HG02885 (cell line): ENCODE data around the gene SLC25A21.

Experiments used
- ATAC-seq: cut with Tn5 transposase; IDR thresholded peaks from one replicate; pipeline ENCODE4 v1.9.1; 2021; ENCODE audit warnings: mild to moderate bottlenecking; ENCODE audit not compliant: unreplicated experiment, poor library complexity

The SLC25A21 gene

DNA sequence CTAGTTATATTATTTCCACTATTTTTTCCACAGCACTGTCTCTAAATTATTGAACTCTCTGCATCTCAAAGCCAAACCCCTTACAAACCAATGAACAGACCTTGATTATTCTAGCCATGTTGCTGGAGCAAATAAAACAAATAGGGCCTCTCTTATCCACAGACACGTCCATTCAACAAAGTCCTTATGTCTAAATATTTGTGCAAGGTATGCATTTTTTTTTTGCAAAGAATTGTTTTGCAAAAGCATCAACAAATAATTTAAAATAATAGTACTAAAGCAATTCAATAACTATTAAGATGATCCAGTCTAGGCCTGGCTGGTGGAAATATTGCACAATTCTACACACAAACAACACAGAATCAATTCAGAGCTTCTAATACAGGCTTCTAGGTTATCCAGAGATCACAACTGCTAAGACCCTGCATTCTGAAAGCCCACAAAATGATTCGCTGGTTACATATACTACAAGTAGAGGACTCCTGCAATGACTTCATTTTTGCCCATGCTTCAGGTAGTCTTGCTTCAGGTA is 221.0 kb downstream of the SLC25A21 start:
- no peak for ATAC-seq

DNA sequence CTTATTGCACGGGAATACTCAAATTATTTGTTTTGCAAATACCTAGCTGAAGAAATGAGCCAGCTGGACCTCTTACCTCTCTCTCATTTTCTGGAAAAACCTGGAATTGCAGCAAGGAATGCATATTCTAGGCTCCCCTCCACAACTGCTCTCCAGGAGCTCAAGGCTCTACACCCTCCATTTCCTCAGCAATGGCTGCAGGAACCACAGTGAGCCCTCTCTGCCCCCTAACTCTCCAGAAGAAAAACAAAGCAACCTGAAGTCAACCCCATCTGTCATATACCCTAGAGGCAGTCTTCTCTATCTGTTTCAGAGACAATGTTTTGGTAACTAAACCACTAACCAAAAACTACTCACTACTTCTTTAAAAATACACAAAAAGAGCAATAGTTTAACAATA is 221.6 kb downstream of the SLC25A21 start:
- ATAC-seq: no peak

DNA sequence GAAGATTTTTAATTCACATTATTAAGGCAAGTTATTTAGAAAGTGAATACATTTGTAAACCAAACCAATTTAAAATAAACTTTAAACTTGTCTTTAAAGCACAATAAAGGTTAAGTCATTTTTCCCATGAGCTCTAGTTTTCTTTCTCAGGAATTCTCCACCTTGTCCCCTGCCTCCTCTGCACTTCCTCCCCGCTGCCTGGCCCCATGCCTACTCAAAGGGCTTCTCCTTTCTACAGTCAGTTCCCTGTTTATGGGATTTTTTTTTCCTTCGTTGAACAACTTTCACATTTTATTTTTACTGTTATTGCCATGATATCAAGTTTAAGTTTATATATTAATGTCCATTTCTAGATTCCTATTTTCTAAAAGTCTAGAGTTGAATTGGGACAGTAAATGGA is 223.0 kb downstream of the SLC25A21 start:
- ATAC-seq: no peak

DNA sequence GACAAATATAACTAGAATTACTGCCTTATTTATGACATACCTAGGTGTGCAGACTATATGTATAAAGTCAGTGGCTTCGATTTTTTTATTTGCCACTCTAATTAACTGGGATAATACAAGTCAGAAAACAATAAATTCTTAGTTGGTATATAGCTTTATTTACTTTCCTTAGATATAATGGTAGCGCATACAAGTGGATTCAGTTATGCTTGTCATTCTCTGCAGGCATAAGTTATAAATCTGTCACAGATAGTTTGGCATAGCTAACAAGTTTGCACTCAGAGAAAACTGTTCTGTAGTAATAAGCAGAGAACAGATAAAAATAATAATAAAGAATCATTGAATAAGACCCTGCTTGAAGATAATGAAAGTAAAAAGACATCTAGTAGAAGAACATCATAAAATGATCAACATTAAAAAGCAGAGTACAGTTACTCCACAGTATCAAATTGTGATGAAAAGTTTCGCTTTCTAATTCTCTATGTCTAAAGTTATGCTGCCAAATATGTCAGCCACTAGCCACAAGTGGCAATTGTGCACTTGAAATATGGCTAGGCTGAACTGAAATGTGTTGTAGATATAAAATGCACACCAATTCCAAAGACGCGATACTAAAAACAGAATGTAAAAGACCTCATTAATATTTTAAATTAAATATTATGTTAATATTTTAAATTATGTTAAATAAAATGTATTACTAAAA is 224.1 kb downstream of the SLC25A21 start:
- no peak for ATAC-seq

DNA sequence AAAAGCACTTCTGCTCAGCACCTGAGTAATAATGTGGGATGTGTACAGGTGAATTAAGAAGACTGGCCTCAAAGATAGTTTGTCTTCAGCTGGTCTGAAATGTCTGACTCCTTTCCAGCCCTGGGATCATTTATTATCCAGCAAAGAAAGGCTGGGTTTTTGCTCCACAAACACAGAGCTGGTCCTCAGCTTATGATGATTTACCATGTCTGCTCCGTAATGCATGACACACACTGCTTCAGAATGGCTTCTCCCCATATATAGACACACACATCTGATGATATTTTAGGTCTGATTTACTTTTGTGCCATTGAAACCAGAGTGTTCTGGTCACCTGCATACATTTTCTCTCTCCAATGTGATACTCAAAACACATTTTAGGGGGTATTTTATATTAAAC is 225.0 kb downstream of the SLC25A21 start:
- ATAC-seq: no peak

DNA sequence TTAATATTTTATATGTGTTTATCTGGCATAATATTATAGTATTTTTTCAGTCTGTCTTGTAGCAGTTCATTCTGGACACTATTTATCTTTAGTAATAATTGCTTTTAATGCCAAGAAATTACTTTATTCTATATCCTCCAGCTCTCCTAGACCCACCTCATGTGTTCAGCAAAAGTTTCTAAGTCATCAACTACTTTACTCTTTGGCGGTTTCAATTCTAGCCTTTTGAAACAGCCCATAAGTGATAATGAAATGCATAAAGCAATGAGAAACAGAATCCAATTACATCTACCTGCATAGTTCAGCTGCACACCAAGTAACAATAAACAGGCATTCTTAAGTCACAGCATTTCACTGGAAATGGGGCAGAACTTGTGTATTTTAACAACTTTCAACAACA is 225.5 kb downstream of the SLC25A21 start:
- no peak for ATAC-seq

DNA sequence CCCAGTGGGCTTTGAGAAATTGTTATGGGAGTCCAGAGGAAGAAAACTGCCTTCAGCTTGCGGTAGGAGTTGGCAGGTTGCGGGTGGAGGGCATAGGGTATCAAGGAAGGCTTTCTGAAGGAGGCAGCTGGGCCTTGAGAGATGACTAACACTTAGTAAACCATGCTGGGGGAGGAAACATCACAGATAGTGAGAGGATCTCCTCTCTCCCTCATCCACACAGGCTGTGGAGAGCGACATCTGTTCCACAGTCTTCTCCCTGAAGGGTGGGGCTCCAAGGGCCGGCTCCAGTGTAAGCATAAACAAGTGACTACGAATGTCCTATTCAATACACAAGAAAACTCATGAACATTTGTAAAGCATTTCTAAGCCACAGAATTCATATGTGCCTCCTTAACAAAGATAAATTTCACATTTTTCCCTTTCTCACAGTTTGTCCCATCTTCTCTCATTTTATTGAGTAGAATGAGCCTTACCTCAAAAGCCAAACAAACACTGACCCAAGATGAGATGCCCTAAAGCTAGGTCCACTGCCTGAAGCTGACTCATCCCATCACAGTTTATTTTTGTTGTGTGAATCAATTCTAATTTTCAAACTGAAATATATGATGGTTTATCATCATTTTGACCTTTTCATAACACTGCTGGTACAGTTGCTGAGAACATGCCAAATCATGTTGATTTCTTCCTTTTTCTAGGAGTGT is 227.9 kb downstream of the SLC25A21 start:
- ATAC-seq: no peak

DNA sequence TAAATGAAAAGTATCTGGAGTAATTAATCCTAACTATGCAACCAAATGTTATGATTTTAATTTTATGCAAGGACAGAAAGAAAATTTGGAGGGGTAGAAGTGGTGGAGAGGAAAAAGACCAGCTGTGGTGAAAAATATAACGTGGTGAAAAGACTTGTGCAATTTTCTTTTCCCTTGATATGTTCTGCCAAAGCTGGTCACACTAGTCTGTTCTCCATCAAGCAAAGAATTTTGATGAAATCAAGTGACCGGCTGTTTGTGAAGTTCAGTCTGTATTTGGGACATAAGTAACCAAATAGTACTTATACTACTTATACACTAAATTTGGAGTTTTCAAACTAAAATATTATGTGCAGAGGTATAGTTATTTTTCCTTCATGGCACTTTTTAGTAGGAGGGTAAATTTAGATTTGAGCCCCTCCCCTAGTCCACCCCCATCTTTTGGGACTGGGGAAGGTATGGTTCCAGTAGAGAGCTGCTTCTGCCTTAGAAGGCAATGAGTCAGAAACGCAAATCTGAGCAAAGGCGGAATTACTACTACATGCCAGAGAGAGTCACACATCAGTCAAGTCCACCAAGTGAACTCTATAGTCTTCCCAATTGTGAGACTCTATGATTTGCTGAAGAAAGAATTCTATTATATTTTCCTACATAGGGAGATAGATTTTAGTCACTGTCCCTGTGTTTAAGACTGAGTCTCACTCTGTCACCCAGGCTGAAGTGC is 229.7 kb downstream of the SLC25A21 start:
- peak; percentile 15 for ATAC-seq

DNA sequence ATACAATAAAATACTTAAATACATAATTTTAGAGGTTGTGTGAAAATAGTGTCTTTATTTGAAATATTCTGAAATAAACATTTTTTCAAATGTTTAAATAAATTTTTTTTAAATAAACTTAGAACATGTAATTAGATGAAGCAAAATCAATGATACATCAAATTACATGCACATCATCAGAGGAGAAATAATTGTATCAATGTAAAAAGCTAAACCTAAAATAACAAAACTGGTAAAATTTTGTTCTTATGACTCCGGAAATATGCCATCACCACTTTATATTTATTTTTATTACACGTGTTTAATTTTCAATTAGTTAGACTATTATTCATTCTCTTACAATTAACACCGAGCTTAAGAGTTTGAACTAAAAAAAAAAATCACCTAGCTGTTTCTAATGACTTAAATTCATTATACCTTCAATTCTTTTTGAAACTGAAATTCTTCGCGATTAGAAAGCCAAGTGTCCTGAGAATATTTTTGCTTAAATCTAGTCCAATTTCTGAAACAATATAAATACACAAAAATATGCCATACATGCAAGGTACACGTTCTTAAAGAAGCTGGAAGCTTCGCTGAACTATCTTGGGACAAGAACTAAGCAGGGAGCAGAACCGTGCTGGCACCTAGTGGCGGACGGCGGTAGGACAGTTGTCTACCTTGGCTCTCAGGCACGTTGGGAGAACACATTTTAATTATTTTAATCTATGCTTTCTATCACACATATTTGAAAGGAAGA is 230.5 kb downstream of the SLC25A21 start:
- ATAC-seq: peak; percentile 99

DNA sequence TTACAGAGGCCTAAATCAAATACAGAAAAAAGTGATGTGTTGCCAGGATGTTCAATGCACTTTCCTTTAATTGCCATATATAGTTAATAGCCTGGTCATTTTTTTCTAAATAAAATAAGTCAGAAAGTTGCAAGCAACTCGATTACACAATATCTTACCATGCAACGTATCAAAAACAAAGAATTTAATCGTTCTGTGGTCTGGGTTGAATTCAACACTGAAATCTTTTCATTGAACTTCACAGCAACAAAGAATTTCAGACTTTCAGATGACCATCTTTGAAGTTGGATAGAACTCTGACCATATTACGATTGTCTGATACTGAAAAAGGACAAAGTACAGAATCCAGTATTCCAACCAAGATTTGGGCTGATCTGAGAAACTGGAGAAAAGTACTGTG is 231.9 kb downstream of the SLC25A21 start:
- ATAC-seq: no peak

DNA sequence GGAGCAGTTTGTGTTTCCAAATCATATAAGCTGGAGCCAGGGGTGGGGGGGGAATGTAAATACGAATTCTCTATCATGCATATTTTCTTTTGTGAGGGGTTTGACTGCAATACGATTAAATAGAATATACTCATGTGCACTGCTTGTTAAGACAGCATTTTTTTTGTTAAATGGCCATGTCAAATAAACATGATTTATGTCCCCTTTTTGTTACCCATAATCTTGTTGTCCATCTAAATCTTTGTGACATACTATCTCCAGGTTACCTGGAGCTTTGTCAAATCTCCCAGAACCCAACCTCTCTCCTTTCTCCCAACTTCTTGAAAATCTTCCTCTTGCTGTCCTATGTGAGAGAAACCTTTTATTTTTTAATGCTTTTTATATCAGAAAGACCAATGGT is 233.1 kb downstream of the SLC25A21 start:
- no peak for ATAC-seq

DNA sequence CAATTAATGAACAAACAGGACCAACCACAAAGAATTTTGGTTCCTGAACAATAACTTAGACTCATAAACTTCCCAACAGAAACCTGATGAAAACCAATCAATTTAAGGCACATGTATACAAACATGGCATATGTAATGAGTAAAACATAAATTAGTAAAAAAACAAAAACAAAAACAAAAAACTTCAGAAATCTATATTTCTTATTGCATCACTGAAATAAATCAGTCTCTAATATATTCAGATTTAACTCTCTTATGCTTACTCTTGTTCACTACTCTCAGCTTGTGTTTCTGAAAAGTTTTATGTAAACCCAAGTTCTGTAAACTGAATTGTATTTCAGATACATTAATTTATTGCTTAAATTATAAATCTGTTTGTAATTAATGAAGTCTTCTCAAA is 233.7 kb downstream of the SLC25A21 start:
- no peak for ATAC-seq

DNA sequence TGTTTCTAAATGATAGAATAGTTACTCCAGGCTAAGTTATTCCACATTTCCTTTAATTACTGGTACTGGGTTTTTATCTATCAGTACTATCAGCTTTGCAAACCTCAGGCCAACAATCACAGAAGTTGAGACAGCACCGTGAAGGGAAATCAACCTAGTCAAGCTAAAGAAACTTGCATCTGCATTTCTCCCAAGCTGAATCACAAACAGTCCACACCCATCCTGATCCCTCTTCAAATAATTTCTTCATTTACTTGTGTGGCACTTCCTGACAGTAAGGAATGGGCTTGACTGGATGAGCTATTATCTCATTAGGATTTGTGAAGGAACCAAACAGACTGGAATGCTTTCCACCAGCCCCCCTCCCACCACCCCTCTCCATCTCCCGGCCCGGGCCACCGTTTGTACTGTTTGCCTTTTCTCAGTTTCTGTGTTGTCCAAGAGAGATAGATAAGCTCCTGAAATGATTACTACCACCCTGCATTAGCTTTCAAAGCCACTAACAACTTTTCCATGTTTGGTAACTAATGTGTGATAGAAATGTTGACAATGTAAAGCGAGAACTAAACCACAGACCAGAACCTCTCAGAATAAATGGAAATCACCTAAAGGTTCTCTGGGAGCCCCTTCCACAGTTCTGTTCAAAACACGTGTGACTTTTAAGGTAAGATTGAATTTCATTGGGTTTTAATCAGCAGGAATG is 236.3 kb downstream of the SLC25A21 start:
- no peak for ATAC-seq

DNA sequence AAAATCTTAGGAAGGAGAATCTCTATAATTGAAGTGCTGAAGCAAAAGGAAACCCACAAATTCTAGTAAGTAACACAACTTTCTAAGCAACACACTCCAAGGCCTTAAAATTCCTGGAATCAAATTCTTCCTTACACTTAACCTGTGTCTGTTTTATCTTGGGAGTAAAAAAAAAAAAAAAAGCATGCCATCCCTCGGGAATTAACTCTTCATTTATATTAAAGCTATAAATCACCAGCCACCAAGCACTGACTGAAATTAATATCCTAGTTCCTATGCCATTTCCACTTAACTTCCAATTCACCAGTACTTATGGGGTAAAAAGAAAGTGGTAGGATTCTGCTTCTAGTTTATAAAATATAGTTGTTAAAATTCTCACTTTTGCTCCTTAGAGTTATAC is 238.1 kb downstream of the SLC25A21 start:
- no peak for ATAC-seq

DNA sequence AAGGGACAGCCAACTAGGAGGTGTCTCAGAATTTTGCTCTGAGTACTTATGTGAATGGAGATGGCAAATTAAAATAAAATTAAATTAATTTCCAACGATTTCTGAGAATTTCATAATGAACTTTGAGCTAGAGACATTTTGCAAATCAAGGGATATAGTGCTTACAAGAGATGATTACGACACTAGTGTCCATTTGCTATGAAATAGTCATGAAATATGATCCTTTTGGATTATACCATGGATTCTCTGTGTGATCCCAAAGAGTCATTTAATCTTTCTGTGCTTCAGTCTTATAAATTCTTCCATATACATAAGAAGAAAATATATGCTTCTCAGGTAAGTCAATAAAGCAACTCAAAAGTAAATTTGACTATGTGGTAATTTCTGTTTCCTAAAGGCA is 240.6 kb downstream of the SLC25A21 start:
- ATAC-seq: no peak

DNA sequence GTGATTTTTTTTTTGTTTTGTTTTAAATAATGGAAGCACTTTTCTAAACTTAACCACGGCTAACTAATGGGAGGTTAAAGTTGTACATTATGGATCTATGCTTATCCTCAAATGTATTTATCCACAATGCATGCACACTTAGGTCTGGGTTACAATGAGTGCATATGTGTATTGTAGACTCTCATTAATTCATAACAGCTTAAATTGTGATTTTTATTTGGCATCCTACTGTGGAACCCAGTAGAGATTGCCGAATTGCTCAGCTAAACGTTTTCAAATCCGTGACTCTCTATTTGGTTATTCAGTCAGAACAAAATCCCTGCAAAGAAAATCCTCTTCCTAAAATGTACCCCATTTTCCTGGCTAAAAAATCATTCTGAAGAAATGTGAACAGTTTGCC is 244.0 kb downstream of the SLC25A21 start:
- no peak for ATAC-seq

DNA sequence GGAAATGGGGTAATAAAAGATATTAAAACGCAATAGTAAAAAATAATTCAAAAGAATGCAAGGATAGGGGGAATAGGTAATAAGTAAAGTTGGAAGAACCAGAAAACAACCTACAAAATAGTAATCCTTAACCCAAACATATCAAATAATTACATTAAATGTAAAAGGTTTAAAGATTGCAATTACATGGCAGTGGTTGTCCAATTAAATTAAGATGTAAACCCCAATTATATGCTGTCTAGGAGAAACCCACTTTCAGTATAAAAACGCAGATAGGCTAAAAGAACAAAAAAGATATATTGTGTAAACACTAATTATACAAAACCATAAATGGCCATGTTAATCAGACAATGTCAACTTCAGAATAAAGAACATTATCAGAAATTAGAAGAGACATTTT is 247.3 kb downstream of the SLC25A21 start:
- ATAC-seq: no peak

DNA sequence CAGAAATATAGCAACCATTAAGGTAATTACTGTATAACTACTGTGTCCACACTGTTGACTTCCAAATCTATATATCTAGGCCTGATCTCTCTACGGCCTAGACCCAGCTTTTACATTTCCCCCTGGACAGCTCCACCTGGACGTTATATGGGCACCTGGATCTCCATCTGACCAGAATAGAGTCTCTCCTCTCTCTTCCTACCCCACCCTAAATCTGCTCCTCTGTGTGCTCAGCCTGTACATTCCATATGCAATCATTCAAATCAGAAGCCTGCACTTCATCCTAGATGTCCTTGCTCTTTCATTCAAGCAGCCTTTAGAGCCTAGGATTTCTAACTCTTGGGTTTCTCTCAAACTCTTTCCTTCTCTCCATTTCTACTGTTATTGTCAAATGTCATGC is 255.7 kb downstream of the SLC25A21 start:
- no peak for ATAC-seq

DNA sequence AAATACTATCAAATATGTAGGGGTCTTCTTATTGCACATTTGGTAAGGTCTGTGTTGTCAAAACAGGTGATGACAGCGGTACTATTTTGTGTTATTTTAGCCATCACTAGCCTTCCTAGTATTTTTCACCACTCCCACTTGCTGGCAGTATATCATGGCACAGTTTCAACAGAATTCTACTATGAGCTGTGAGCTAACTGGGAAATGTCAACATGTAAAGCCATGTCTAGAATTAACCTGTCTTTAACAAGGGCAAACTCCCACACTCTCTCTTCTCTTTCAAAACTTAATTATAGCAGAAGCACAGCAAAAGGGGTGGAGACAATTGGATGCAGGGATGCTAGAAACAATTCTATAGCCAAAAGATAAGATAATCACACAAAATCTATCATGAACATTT is 257.3 kb downstream of the SLC25A21 start:
- ATAC-seq: no peak

DNA sequence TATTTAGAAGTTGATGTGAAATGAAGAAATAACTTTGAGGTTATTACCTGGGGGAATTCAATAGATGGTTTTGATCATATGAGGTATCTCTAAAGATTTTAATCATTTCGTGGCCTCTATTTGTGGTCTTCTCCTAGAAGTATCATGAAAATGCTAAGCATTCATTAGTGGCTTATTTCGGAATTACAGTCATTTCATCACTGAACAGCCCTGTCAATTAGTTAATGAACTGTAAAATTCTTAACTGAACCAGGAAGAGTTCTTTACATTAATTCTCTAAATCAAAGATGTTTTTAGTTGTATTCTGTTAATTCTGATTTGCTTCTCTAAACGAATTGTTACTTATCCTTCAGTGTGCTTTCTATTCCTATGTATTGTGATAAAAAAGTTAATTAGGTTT is 261.8 kb downstream of the SLC25A21 start:
- no peak for ATAC-seq
